Measurements from ENCODE around the gene SLC41A3. TPM values are rescaled to one million over a fixed set of nuclear protein-coding genes. Genes with fewer than 3 reads are reported as not detected.
"Not testable (repeated sequence)": the region's sequence is repeated elsewhere in the genome, so short reads cannot be mapped to it uniquely, and the experiment has no call there.

SLC41A3 gene
- polyA plus RNA-seq, 3 donors, result 2.8 to 18.2 (median 13.6) TPM

DNA sequence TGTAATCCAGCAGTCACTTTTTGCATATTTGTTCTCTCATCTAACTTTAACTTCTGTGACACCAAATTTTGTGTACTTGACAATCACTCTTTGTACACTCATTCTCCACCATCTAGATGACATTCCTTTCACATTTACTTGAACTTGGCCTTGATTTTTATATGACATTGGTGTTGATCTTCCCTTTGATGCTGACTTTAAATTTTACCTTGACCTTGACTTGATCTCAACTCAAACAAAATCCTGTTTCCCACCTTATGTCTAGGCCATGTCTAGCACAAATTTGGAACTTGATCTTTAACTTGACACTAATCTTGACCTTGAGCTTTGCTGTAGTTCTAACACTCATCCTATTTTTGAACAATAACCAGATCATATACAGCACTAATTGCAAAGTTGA is 81.7 kb downstream of the SLC41A3 start:
- TF ChIP-seq, protein P1, sequence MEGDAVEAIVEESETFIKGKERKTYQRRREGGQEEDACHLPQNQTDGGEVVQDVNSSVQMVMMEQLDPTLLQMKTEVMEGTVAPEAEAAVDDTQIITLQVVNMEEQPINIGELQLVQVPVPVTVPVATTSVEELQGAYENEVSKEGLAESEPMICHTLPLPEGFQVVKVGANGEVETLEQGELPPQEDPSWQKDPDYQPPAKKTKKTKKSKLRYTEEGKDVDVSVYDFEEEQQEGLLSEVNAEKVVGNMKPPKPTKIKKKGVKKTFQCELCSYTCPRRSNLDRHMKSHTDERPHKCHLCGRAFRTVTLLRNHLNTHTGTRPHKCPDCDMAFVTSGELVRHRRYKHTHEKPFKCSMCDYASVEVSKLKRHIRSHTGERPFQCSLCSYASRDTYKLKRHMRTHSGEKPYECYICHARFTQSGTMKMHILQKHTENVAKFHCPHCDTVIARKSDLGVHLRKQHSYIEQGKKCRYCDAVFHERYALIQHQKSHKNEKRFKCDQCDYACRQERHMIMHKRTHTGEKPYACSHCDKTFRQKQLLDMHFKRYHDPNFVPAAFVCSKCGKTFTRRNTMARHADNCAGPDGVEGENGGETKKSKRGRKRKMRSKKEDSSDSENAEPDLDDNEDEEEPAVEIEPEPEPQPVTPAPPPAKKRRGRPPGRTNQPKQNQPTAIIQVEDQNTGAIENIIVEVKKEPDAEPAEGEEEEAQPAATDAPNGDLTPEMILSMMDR (IDR thresholded peaks at IDR 0.05), result no peak
- H3K4me1 ChIP-seq (ENCODE audit: control insufficient read depth in 1 of 2, insufficient read depth in 2 of 2, low read length in 2 of 2), result no peaks in the 10 kb centered on the region
- peaks cover 2 to 8% of the 10 kb centered on the region in 2 donors for H3K36me3 ChIP-seq (replicated peaks in 1 of 2; ENCODE audit: control insufficient read depth in 1 of 2, insufficient read depth in 2 of 2, low read length in 2 of 2)
- H3K4me1 Mint-ChIP-seq, result no peaks in the 10 kb centered on the region
- H3K4me3 Mint-ChIP-seq, result no peak overlapping the region
- no peaks in the 10 kb centered on the region for H3K9me3 ChIP-seq (replicated peaks in 1 of 2; ENCODE audit: control insufficient read depth in 1 of 2, insufficient read depth in 1 of 2, low read length in 2 of 2)
- no peak overlapping the region for H2AFZ ChIP-seq (ENCODE audit: insufficient read depth, low read depth, low read length, poor library complexity, severe bottlenecking)
- no peaks in the 10 kb centered on the region for H3K27me3 ChIP-seq (ENCODE audit: control insufficient read depth in 2 of 2, insufficient read depth in 2 of 2, low read length in 2 of 2)
- H3K9me3 Mint-ChIP-seq, result peaks cover 6 to 23% (median 15%) of the 10 kb centered on the region in 7 donors
- peaks cover 0 to 7% (median 1%) of the 10 kb centered on the region in 3 donors for H3K27me3 Mint-ChIP-seq (ENCODE audit: low read depth in 3 of 3)
- H3K27ac ChIP-seq (ENCODE audit: low read depth in 1 of 2, low read length in 2 of 2), result no peak overlapping the region
- DNase-seq, result no peak
- no peak overlapping the region for H3K4me2 ChIP-seq (replicated peaks; ENCODE audit: extremely low read depth, low read length, poor library complexity, severe bottlenecking)
- intact Hi-C loops (cut with micrococcal nuclease), result no loop called here
- peaks cover 8 to 12% of the 10 kb centered on the region in 2 donors for H3K36me3 Mint-ChIP-seq
- no peak overlapping the region for H3K4me3 ChIP-seq (replicated peaks in 1 of 3; ENCODE audit: low read depth in 2 of 3, low read length in 3 of 3)
- no peaks in the 10 kb centered on the region for H4K20me1 ChIP-seq (ENCODE audit: insufficient read depth, low read length)
- no peak overlapping the region for H3K9ac ChIP-seq (ENCODE audit: insufficient read depth, low read length, poor library complexity, severe bottlenecking)
- H3K79me2 ChIP-seq (ENCODE audit: insufficient read depth, low read length), result no peaks in the 10 kb centered on the region
- H3K27ac Mint-ChIP-seq, result no peak overlapping the region

GRCh38 chr3:125996751-125997150 is 87.2 kb downstream of the SLC41A3 start:
- H3K4me2 ChIP-seq (replicated peaks; ENCODE audit: extremely low read depth, low read length, poor library complexity, severe bottlenecking); H3K36me3 Mint-ChIP-seq; H3K9ac ChIP-seq (ENCODE audit: insufficient read depth, low read length, poor library complexity, severe bottlenecking); DNase-seq; H3K79me2 ChIP-seq (ENCODE audit: insufficient read depth, low read length); H3K4me1 Mint-ChIP-seq; H3K27ac Mint-ChIP-seq; H2AFZ ChIP-seq (ENCODE audit: insufficient read depth, low read depth, low read length, poor library complexity, severe bottlenecking); H3K4me3 ChIP-seq (replicated peaks in 1 of 3; ENCODE audit: low read depth in 2 of 3, low read length in 3 of 3); H3K4me3 Mint-ChIP-seq; intact Hi-C loops (cut with micrococcal nuclease); H3K9me3 ChIP-seq (replicated peaks in 1 of 2; ENCODE audit: control insufficient read depth in 1 of 2, insufficient read depth in 1 of 2, low read length in 2 of 2); H3K27ac ChIP-seq (ENCODE audit: low read depth in 1 of 2, low read length in 2 of 2); H3K36me3 ChIP-seq (replicated peaks in 1 of 2; ENCODE audit: control insufficient read depth in 1 of 2, insufficient read depth in 2 of 2, low read length in 2 of 2); H3K4me1 ChIP-seq (ENCODE audit: control insufficient read depth in 1 of 2, insufficient read depth in 2 of 2, low read length in 2 of 2); H4K20me1 ChIP-seq (ENCODE audit: insufficient read depth, low read length); H3K27me3 ChIP-seq (ENCODE audit: control insufficient read depth in 2 of 2, insufficient read depth in 2 of 2, low read length in 2 of 2): not testable (repeated sequence)
- H3K9me3 Mint-ChIP-seq, result peaks cover 6 to 26% (median 17%) of the 10 kb centered on the region in 7 donors
- H3K27me3 Mint-ChIP-seq (ENCODE audit: low read depth in 3 of 3), result peaks cover 5 to 15% (median 5%) of the 10 kb centered on the region in 3 donors
- WGBS (ENCODE audit: insufficient coverage), result 87% methylated on average over 4 of the region's 4 CpGs
